Panc1 (cell line): Measurements from ENCODE around the gene ASPHD1. TPM values are rescaled to one million over a fixed set of nuclear protein-coding genes. Genes with fewer than 3 reads are reported as not detected.

Experiments
- ATAC-seq: fragments of 200-7000 bp; cut with Tn5 transposase; 2 replicates; pipeline ENCODE4 v1.9.1; 2020; ENCODE audit warnings: mild to moderate bottlenecking, moderate library complexity
- BruUV-seq: library from RNA; stranded (reverse); fragments of 400-500 nt; replicated peaks from 2 replicates; lab custom pipeline; 2021; lab: Mats Ljungman, UMichigan
- CTCF ChIA-PET: fragments of 300-600 bp; sonication (Branson Sonifier 250); formaldehyde crosslinking; loops from one replicate; lab custom pipeline; 2022; ENCODE audit warnings: antibody characterized with exemption; lab: Charles Lee
- POLR2A ChIA-PET: fragments of 300-600 bp; sonication (Branson Sonifier 250); formaldehyde crosslinking; loops from one replicate; lab custom pipeline; 2022; ENCODE audit warnings: antibody characterized with exemption; lab: Charles Lee
- DNase-seq: peaks from one replicate; pipeline ENCODE4 v3.0.0-alpha.2; 2010; ENCODE audit warnings: low read depth, low spot score
- H3K27ac ChIP-seq: 2 replicates; pipeline ENCODE4 v1.5.1; 2011; ENCODE audit warnings: mild to moderate bottlenecking, low read length, inconsistent platforms
- H3K27me3 ChIP-seq: fragments of 200-500 bp; sonication (Bioruptor generic); 2 replicates; pipeline ENCODE4 v1.6.0; 2014; ENCODE audit warnings: low read length, inconsistent platforms; ENCODE audit not compliant: control insufficient read depth, insufficient read depth
- H3K36me3 ChIP-seq: fragments of 200-500 bp; sonication (Bioruptor generic); 2 replicates; pipeline ENCODE4 v1.5.1; 2014; ENCODE audit warnings: inconsistent platforms, mild to moderate bottlenecking, low read length, moderate library complexity; ENCODE audit not compliant: control insufficient read depth, insufficient read depth
- H3K4me1 ChIP-seq: 2 replicates; pipeline ENCODE4 v1.5.1; 2011; ENCODE audit warnings: inconsistent platforms, mild to moderate bottlenecking, low read length, moderate library complexity; ENCODE audit not compliant: control insufficient read depth, insufficient read depth
- H3K4me3 ChIP-seq, 2 experiments: 2 replicates each; pipeline ENCODE4 v1.5.1; 2011 to 2012; ENCODE audit warnings: low read depth in 2 of 2, low read length in 2 of 2, mild to moderate bottlenecking in 2 of 2, inconsistent platforms in 1 of 2, moderate library complexity in 1 of 2
- H3K9me3 ChIP-seq: fragments of 200-500 bp; sonication (Bioruptor generic); 2 replicates; pipeline ENCODE4 v1.5.1; 2014; ENCODE audit warnings: low read depth, mild to moderate bottlenecking, inconsistent platforms, low read length, moderate library complexity; ENCODE audit not compliant: control insufficient read depth, insufficient read depth
- CTCF ChIP-seq: fragments of 450-650 bp; IDR thresholded peaks from 2 replicates; pipeline ENCODE4 v1.5.1; 2017; ENCODE audit warnings: mild to moderate bottlenecking
- POLR2AphosphoS5 ChIP-seq: IDR thresholded peaks from 2 replicates; pipeline ENCODE4 v1.6.1; 2012; ENCODE audit warnings: mild to moderate bottlenecking, low read depth, low read length, moderate library complexity
- SIN3A ChIP-seq: IDR thresholded peaks from 2 replicates; pipeline ENCODE4 v1.6.1; 2012; ENCODE audit warnings: low read depth, mild to moderate bottlenecking, low read length, moderate library complexity, borderline replicate concordance; ENCODE audit not compliant: insufficient read depth
- TCF7L2 ChIP-seq: IDR thresholded peaks from 2 replicates; pipeline ENCODE4 v1.6.1; 2011; ENCODE audit warnings: mild to moderate bottlenecking, low read depth, low read length, inconsistent platforms
- in situ Hi-C: cut with HindIII; loops from 2 replicates; pipeline ENCODE4 v1.10.0; 2016; ENCODE audit warnings: low sequenced_read_pairs, low pct_unique_long_range_greater_than_20kb
- intact Hi-C: fragments of 100-400 bp; cut with micrococcal nuclease; formaldehyde crosslinking; loops from one replicate; pipeline ENCODE4 v1.10.0; 2022; ENCODE audit not compliant: unreplicated experiment
- total RNA-seq: library from RNA; stranded (reverse); gene quantifications from one replicate; pipeline ENCODE4 v1.2.1, GENCODE V29; 2021; ENCODE audit not compliant: unreplicated experiment
- TF ChIP-seq, protein P1 (sequence below), 2 experiments: IDR thresholded peaks; 2 replicates each; pipeline ENCODE4 v1.6.1; 2011 to 2012; ENCODE audit warnings: low read depth in 2 of 2, control low read depth in 1 of 2, low read length in 1 of 2, mild to moderate bottlenecking in 1 of 2, moderate library complexity in 1 of 2; ENCODE audit not compliant: insufficient read depth in 1 of 2

Gene ASPHD1
- total RNA-seq, 1 experiment from 2014 or later = 87.0 TPM

GRCh38 chr16:29871822-29872546, 28.3 kb upstream of the ASPHD1 start:
- Histone ChIP-seq H3K4me3 (no peak overlapping the region), H3K36me3 (no peaks in the 10 kb centered on the region), H3K27me3 (no peaks in the 10 kb centered on the region), H3K9me3 (no peaks in the 10 kb centered on the region), H3K27ac (no peak overlapping the region), H3K4me1 (no peaks in the 10 kb centered on the region)
- DNase-seq (no peak), ATAC-seq (peak; percentile 31; the same call in 1 of the 2 replicates)
- POLR2A ChIA-PET = interaction anchor here (0.6 kb wide), 1 partner anchor 27 kb away, joined by 3 read pairs; the partner anchor contains the start of gene SEZ6L2
- in situ Hi-C loops (no loop called here), intact Hi-C loops (no loop called here)
- CTCF ChIA-PET = interaction anchor here (0.6 kb wide), 1 partner anchor 7 kb away, joined by 6 read pairs; no protein-coding TSS in a partner anchor
- TF ChIP-seq, protein P1, sequence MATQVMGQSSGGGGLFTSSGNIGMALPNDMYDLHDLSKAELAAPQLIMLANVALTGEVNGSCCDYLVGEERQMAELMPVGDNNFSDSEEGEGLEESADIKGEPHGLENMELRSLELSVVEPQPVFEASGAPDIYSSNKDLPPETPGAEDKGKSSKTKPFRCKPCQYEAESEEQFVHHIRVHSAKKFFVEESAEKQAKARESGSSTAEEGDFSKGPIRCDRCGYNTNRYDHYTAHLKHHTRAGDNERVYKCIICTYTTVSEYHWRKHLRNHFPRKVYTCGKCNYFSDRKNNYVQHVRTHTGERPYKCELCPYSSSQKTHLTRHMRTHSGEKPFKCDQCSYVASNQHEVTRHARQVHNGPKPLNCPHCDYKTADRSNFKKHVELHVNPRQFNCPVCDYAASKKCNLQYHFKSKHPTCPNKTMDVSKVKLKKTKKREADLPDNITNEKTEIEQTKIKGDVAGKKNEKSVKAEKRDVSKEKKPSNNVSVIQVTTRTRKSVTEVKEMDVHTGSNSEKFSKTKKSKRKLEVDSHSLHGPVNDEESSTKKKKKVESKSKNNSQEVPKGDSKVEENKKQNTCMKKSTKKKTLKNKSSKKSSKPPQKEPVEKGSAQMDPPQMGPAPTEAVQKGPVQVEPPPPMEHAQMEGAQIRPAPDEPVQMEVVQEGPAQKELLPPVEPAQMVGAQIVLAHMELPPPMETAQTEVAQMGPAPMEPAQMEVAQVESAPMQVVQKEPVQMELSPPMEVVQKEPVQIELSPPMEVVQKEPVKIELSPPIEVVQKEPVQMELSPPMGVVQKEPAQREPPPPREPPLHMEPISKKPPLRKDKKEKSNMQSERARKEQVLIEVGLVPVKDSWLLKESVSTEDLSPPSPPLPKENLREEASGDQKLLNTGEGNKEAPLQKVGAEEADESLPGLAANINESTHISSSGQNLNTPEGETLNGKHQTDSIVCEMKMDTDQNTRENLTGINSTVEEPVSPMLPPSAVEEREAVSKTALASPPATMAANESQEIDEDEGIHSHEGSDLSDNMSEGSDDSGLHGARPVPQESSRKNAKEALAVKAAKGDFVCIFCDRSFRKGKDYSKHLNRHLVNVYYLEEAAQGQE (IDR thresholded peaks at IDR 0.05; ENCODE audit: insufficient read depth in 1 of 2, low read depth in 2 of 2, low read length in 1 of 2) = no peak
- TF ChIP-seq SIN3A = no peak
- TF ChIP-seq CTCF = no peak
- TF ChIP-seq TCF7L2 = no peak
- no peak for TF ChIP-seq POLR2AphosphoS5
- no TSS peak for BruUV-seq

DNA sequence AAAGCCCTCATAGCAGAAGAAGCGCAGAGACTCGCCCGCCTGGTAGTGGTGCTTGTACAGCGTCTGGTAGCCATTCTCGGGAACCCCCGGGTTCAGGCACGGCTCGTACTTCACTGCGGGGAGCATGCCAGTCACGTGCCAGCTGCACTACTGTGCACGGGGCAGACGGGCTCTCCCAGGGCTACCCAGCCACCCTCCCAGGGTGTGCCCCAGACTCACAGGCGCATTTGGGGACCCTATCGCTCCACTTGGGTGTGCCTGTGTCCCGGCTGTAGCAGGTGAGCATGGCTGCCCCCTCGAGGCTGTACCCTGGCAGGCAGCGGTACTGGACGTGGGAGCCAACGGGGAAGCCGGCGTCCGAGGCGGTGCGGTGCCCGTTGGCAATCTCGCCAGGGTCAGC, 27.0 kb upstream of the ASPHD1 start:
- in situ Hi-C loops (no loop called here), intact Hi-C loops (no loop called here)
- POLR2A ChIA-PET = interaction anchor here (1.0 kb wide), 1 partner anchor 28 kb away, joined by 3 read pairs; no protein-coding TSS in a partner anchor

More for the DNA sequence above, 27.0 kb upstream of the ASPHD1 start:
- no peaks in the 10 kb centered on the region for H3K9me3 ChIP-seq
- no peaks in the 10 kb centered on the region for H3K27me3 ChIP-seq
- no peak for DNase-seq
- no TSS peak for BruUV-seq
- ATAC-seq = no peak
- TF ChIP-seq POLR2AphosphoS5 (no peak), SIN3A (no peak), TCF7L2 (no peak), CTCF (no peak)
- TF ChIP-seq, protein P1 (IDR thresholded peaks at IDR 0.05; ENCODE audit: insufficient read depth in 1 of 2, low read depth in 2 of 2, low read length in 1 of 2) = no peak
- H3K4me3 ChIP-seq = no peak overlapping the region
- no peaks in the 10 kb centered on the region for H3K36me3 ChIP-seq
- CTCF ChIA-PET = no interaction called here
- H3K4me1 ChIP-seq = no peaks in the 10 kb centered on the region
- H3K27ac ChIP-seq = no peak overlapping the region
